Heart left ventricle (tissue), 13 donors: ENCODE measurements around the gene UBR2.

Source experiments
- CTCF ChIP-seq, 12 donors: fragments of 200-600 bp; sonication (generic) in 4 of 12; IDR thresholded peaks; one replicate each; pipeline versions ENCODE4 v1.5.0 to v1.8.0; 2018 to 2022; ENCODE audit warnings: antibody characterized with exemption in 12 of 12, mild to moderate bottlenecking in 5 of 12
- POLR2A ChIP-seq, 2 donors: fragments of 450-650 bp; IDR thresholded peaks; one replicate each; pipeline ENCODE4 v1.6.1; 2017; ENCODE audit warnings: antibody characterized with exemption in 2 of 2, mild to moderate bottlenecking in 2 of 2, moderate library complexity in 2 of 2
- donor health status: ischemic (EF 13 %, LVEDD 7.1; RV severe dilation, severe dysfunction).
- donor health status: DM: no; HTN: yes; CAD: no.
- donor health status: DM: no; HTN: no; CAD: no.
- donor health status: ischemic (EF 25% LVEDD 6.9; RV normal size, moderate dysfunction).
- donor health status: ischemic (EF 25% LVEDD 5.7; RV mildly dilated, moderate dysfunction).
- donor health status: ischemic (EF 35%, LVEDD 5.7; RV mildly dilated, moderate dysfunction).
- donor health status: nonischemic (EF 11% LVEDD 7.7; RV severe dilation, severe dysfunction).
- donor health status: DM: yes; HTN: yes; CAD: no.
- donor health status: PGD.
- donor health status: ischemic (EF 29% LVEDD 5.4; RV normal size, mild dysfunction).
- donor health status: nonischemic (EF 23%, LVEDD 6.1; RV moderate dilation, normal function).

GRCh38 chr6:42604150-42604549 is 40.3 kb downstream of the UBR2 start:
- TF ChIP-seq CTCF (IDR thresholded peaks at IDR 0.05) (no peak), POLR2A (IDR thresholded peaks at IDR 0.05) (no peak)
